Keratinocyte (primary cell): ENCODE data around the gene TUBA3D.

ENCODE experiments used
- CTCF ChIP-seq, 3 experiments: IDR thresholded peaks in 1 of 3; conservative IDR thresholded peaks in 1 of 3; optimal IDR thresholded peaks in 1 of 3; 2 replicates in 2 of 3; 3 replicates in 1 of 3; pipeline versions ENCODE3 to v1.5.1; 2011; ENCODE audit warnings: low read length in 3 of 3, mild to moderate bottlenecking in 3 of 3, moderate library complexity in 2 of 3, control low read depth in 1 of 3, inconsistent platforms in 1 of 3; ENCODE audit not compliant: insufficient read depth in 2 of 3; ENCODE audit errors: extremely low read depth in 1 of 3
- EZH2 ChIP-seq: IDR thresholded peaks from one replicate; pipeline ENCODE4 v1.6.1; 2012; ENCODE audit warnings: inconsistent platforms, mild to moderate bottlenecking, low read length, moderate library complexity

GRCh38 chr2:131521961-131522781, 46.3 kb downstream of the TUBA3D start:
- TF ChIP-seq CTCF (optimal IDR thresholded peaks at IDR 0.05 in 1 of 3, IDR thresholded peaks at IDR 0.05 in 1 of 3, conservative IDR thresholded peaks at IDR 0.05 in 1 of 3; ENCODE audit: extremely low read depth in 1 of 3, insufficient read depth in 2 of 3, low read length in 3 of 3) (no peak), EZH2 (no peak)
